ENCODE results near the gene MACROD2. TPM values are rescaled to one million over a fixed set of nuclear protein-coding genes. Genes with fewer than 3 reads are reported as not detected.

MACROD2 gene
- total RNA-seq, 1 experiment from 2014 or later = 1.6 TPM

DNA sequence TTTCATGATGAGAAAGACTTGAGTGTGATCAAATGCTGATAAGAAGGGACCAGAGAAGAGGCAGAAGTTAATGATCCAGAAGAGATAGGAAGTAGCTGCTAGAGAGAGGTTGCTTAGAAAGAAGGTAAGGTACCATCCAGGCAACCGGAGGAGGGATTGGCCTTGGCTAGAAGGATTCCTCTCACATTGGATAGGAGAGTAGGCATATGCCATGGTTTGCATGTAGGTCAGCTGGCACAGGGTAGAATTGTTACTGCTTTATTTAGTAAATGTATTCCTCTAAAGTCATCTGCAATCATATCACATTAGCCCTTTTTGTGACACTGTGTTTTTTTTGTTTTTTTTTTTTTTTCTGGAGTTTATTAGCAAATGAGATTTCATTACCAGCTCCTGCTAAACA is 923.0 kb downstream of the MACROD2 start:
- Mint-ChIP-seq H3K27ac (no peak overlapping the region), H3K27me3 (ENCODE audit: low read depth) (no peaks in the 10 kb centered on the region)
- no peak overlapping the region for H3K4me2 ChIP-seq (ENCODE audit: insufficient read depth, insufficient read length, low read length)

More for the DNA sequence above, 923.0 kb downstream of the MACROD2 start:
- no peak overlapping the region for H3K27ac ChIP-seq (ENCODE audit: insufficient read length, low read depth, low read length)
- no peaks in the 10 kb centered on the region for H3K9me3 ChIP-seq (ENCODE audit: control insufficient read depth, low read depth, low read length)
- no peak overlapping the region for H2AFZ ChIP-seq (ENCODE audit: low read length)
- H2BK5ac ChIP-seq (ENCODE audit: insufficient read length, low read length) = no peak overlapping the region
- no peak overlapping the region for H3K18ac ChIP-seq (ENCODE audit: insufficient read length, low read depth, low read length)
- H3K36me3 Mint-ChIP-seq (ENCODE audit: insufficient read depth in 1 of 3, low read depth in 3 of 3) = no peaks in the 10 kb centered on the region; a peak in 1 of 7 replicates
- no peak overlapping the region for H3K14ac ChIP-seq (ENCODE audit: insufficient read depth, low read length)
- no CpG with 5 or more reads among the region's 1 CpG for WGBS (ENCODE audit: extremely low coverage, insufficient read length, low lambda C conversion rate)
- H3K4me1 ChIP-seq (ENCODE audit: insufficient read depth, low read length) = no peaks in the 10 kb centered on the region
- H2BK20ac ChIP-seq (ENCODE audit: low read depth, low read length, poor library complexity, severe bottlenecking) = no peak overlapping the region
- H2BK12ac ChIP-seq (ENCODE audit: insufficient read length, low read depth, low read length) = no peak overlapping the region
- H2BK120ac ChIP-seq (ENCODE audit: low read depth, low read length, poor library complexity, severe bottlenecking) = no peak overlapping the region
- peaks cover 3% of the 10 kb centered on the region for H3K23me2 ChIP-seq (ENCODE audit: insufficient read length, low read depth, low read length, poor library complexity, severe bottlenecking)
- no peak overlapping the region for H3K4ac ChIP-seq (ENCODE audit: low read depth, low read length)
- no peak overlapping the region for H3K56ac ChIP-seq (ENCODE audit: insufficient read length, low read depth, low read length)
- H3T11ph ChIP-seq (ENCODE audit: low read length) = no peak overlapping the region
- H4K5ac ChIP-seq (ENCODE audit: insufficient read length, low read depth, low read length) = no peak overlapping the region
- no peak overlapping the region for H3K23ac ChIP-seq (ENCODE audit: insufficient read length, low read depth, low read length)
- no peaks in the 10 kb centered on the region for H4K20me1 ChIP-seq (ENCODE audit: control insufficient read depth, insufficient read depth, insufficient read length)
- DNase-seq = no peak
- H3K9me3 Mint-ChIP-seq = no peaks in the 10 kb centered on the region
- no peak overlapping the region for H4K8ac ChIP-seq (replicated peaks; ENCODE audit: insufficient read length, low read depth, low read length)
- H3K4me1 Mint-ChIP-seq = peaks cover 45 to 52% of the 10 kb centered on the region in 2 experiments
- H3K79me2 ChIP-seq (ENCODE audit: insufficient read depth, low read length) = no peaks in the 10 kb centered on the region
- H3K27me3 ChIP-seq (ENCODE audit: insufficient read depth, low read length) = no peaks in the 10 kb centered on the region
- no peak overlapping the region for H3K4me3 Mint-ChIP-seq
- H3K79me1 ChIP-seq (ENCODE audit: insufficient read depth, low read depth, low read length, poor library complexity, severe bottlenecking) = no peaks in the 10 kb centered on the region
- no peak overlapping the region for H3K9ac ChIP-seq (ENCODE audit: extremely low read depth, insufficient read length, low read length)
- H4K91ac ChIP-seq (ENCODE audit: insufficient read length, low read depth, low read length) = no peak overlapping the region
- TF ChIP-seq, protein P1, sequence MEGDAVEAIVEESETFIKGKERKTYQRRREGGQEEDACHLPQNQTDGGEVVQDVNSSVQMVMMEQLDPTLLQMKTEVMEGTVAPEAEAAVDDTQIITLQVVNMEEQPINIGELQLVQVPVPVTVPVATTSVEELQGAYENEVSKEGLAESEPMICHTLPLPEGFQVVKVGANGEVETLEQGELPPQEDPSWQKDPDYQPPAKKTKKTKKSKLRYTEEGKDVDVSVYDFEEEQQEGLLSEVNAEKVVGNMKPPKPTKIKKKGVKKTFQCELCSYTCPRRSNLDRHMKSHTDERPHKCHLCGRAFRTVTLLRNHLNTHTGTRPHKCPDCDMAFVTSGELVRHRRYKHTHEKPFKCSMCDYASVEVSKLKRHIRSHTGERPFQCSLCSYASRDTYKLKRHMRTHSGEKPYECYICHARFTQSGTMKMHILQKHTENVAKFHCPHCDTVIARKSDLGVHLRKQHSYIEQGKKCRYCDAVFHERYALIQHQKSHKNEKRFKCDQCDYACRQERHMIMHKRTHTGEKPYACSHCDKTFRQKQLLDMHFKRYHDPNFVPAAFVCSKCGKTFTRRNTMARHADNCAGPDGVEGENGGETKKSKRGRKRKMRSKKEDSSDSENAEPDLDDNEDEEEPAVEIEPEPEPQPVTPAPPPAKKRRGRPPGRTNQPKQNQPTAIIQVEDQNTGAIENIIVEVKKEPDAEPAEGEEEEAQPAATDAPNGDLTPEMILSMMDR (conservative IDR thresholded peaks at IDR 0.05) = no peak
- no peak overlapping the region for H2BK15ac ChIP-seq (ENCODE audit: low read depth, low read length)
- H2AK5ac ChIP-seq (ENCODE audit: insufficient read length, low read length) = no peak overlapping the region

Data from H9 (cell line).